HFFc6 (cell line): ENCODE data around the gene STOM. TPM values are rescaled to one million over a fixed set of nuclear protein-coding genes. Genes with fewer than 3 reads are reported as not detected.
A peak's percentile ranks its signal among the peaks of the same experiment; 100 is the strongest.

Experiments
- DNase-seq: peaks from one replicate; pipeline ENCODE4 v3.0.0-alpha.2; 2018
- H3K27ac Mint-ChIP-seq: 2 replicates; pipeline ENCODE4 v1.8.0; 2020; ENCODE audit warnings: mild to moderate bottlenecking, mixed read lengths
- H3K27me3 Mint-ChIP-seq: 2 replicates; pipeline ENCODE4 v1.8.0; 2021; ENCODE audit warnings: mild to moderate bottlenecking, moderate library complexity, mixed read lengths; ENCODE audit not compliant: insufficient read depth
- H3K36me3 Mint-ChIP-seq: 2 replicates; pipeline ENCODE4 v1.8.0; 2021; ENCODE audit warnings: low read depth, mixed read lengths
- H3K4me1 Mint-ChIP-seq: 2 replicates; pipeline ENCODE4 v1.8.0; 2020; ENCODE audit warnings: low read depth, mixed read lengths
- H3K4me3 Mint-ChIP-seq: 2 replicates; pipeline ENCODE4 v1.8.0; 2020; ENCODE audit warnings: mild to moderate bottlenecking, moderate library complexity, mixed read lengths
- H3K9me3 Mint-ChIP-seq: 2 replicates; pipeline ENCODE4 v1.8.0; 2020; ENCODE audit warnings: mild to moderate bottlenecking, mixed read lengths
- CTCF ChIP-seq: fragments of 200-600 bp; sonication (generic); IDR thresholded peaks from 2 replicates; pipeline ENCODE4 v1.5.0; 2021; ENCODE audit warnings: antibody characterized with exemption, mild to moderate bottlenecking
- total RNA-seq, 6 experiments: library from RNA; stranded (reverse); fragmentation: NEBNext Ultra II Directional; extraction: Animal tissue kit (Norgen Biotek cat#: 25700); gene quantifications; 2 replicates in 1 of 6; 3 replicates in 5 of 6; pipeline ENCODE4 v1.2.3, GENCODE V29; 2021

The STOM gene
- total RNA-seq, 6 experiments from 2014 or later, result 85.4 to 151 (median 138) TPM

GRCh38 chr9:121344184-121344583, 25.9 kb downstream of the STOM start:
- Mint-ChIP-seq H3K4me1 (peaks cover 12% of the 10 kb centered on the region), H3K27ac (no peak overlapping the region), H3K27me3 (no peaks in the 10 kb centered on the region; the same call in none of the 2 replicates), H3K36me3 (peaks cover 38% of the 10 kb centered on the region), H3K4me3 (no peak overlapping the region), H3K9me3 (no peaks in the 10 kb centered on the region)
- no peak for DNase-seq
- no peak for TF ChIP-seq CTCF

GRCh38 chr9:121340676-121341392, 29.2 kb downstream of the STOM start:
- Mint-ChIP-seq H3K36me3 (peaks cover 39% of the 10 kb centered on the region), H3K4me3 (no peak overlapping the region)
- no peak for DNase-seq

GRCh38 chr9:121339437-121339836, 30.6 kb downstream of the STOM start:
- no peak for TF ChIP-seq CTCF
- H3K27ac Mint-ChIP-seq, result no peak overlapping the region; the same call in 1 of the 2 replicates
- H3K36me3 Mint-ChIP-seq, result peaks cover 44% of the 10 kb centered on the region
- H3K9me3 Mint-ChIP-seq, result no peaks in the 10 kb centered on the region
- no peak overlapping the region for H3K4me3 Mint-ChIP-seq
- H3K27me3 Mint-ChIP-seq, result peaks cover 2% of the 10 kb centered on the region
- no peak for DNase-seq
- peaks cover 24% of the 10 kb centered on the region for H3K4me1 Mint-ChIP-seq

More at GRCh38 chr9:121340676-121341392, 29.2 kb downstream of the STOM start:
- H3K27me3 Mint-ChIP-seq, result no peaks in the 10 kb centered on the region; the same call in none of the 2 replicates
- H3K27ac Mint-ChIP-seq, result no peak overlapping the region; the same call in 1 of the 2 replicates
- no peaks in the 10 kb centered on the region for H3K9me3 Mint-ChIP-seq
- H3K4me1 Mint-ChIP-seq, result peaks cover 12% of the 10 kb centered on the region
- TF ChIP-seq CTCF, result no peak

- Mint-ChIP-seq H3K27ac (no peak overlapping the region), H3K4me3 (no peak overlapping the region), H3K4me1 (peaks cover 43% of the 10 kb centered on the region), H3K36me3 (peaks cover 69% of the 10 kb centered on the region), H3K27me3 (peaks cover 7% of the 10 kb centered on the region), H3K9me3 (no peaks in the 10 kb centered on the region)
- DNase-seq, result no peak
- TF ChIP-seq CTCF, result no peak
Measured at GRCh38 chr9:121336665-121337064, 33.4 kb downstream of the STOM start.

- TF ChIP-seq CTCF, result no peak
- peaks cover 43% of the 10 kb centered on the region for H3K4me1 Mint-ChIP-seq
- no peak for DNase-seq
- H3K27me3 Mint-ChIP-seq, result peaks cover 13% of the 10 kb centered on the region
- H3K4me3 Mint-ChIP-seq, result peak overlapping the region; percentile 16; the same call in 1 of the 2 replicates
- H3K9me3 Mint-ChIP-seq, result no peaks in the 10 kb centered on the region
- H3K27ac Mint-ChIP-seq, result peak overlapping the region; percentile 63
- H3K36me3 Mint-ChIP-seq, result peaks cover 78% of the 10 kb centered on the region
Measured at GRCh38 chr9:121333950-121334773, 35.9 kb downstream of the STOM start.
